Heart left ventricle (tissue), 16 donors: ENCODE data around the gene EEF2K. TPM values are rescaled to one million over a fixed set of nuclear protein-coding genes. Genes with fewer than 3 reads are reported as not detected.

Experiments used
- ATAC-seq, 4 donors: fragments of 200-7000 bp; cut with Tn5 transposase; one replicate each; pipeline ENCODE4 v1.9.1; 2020 to 2022; ENCODE audit warnings: moderate library complexity in 4 of 4, mild to moderate bottlenecking in 3 of 4, moderate number of reproducible peaks in 1 of 4
- DNase-seq, 5 donors: peaks; one replicate each; pipeline ENCODE4 v3.0.0-alpha.2; 2020
- H3K27ac ChIP-seq, 12 donors: fragments of 200-600 bp; sonication (generic) in 4 of 12; one replicate each; pipeline versions ENCODE4 v1.5.0 to v1.8.0; 2016 to 2022; ENCODE audit warnings: mild to moderate bottlenecking in 2 of 12
- H3K27me3 ChIP-seq, 9 donors: fragments of 200-600 bp; sonication (generic) in 2 of 9; one replicate each; pipeline versions ENCODE4 v1.5.1 to v1.8.0; 2016 to 2022; ENCODE audit warnings: mild to moderate bottlenecking in 3 of 9
- H3K36me3 ChIP-seq, 9 donors: fragments of 200-600 bp; sonication (generic) in 2 of 9; one replicate each; pipeline versions ENCODE4 v1.5.0 to v1.8.0; 2018 to 2022; ENCODE audit warnings: mild to moderate bottlenecking in 2 of 9
- H3K4me1 ChIP-seq, 12 donors: fragments of 200-600 bp; sonication (generic) in 4 of 12; one replicate each; pipeline versions ENCODE4 v1.5.0 to v1.8.0; 2016 to 2022; ENCODE audit warnings: mild to moderate bottlenecking in 3 of 12
- H3K4me3 ChIP-seq, 12 donors: fragments of 200-600 bp; sonication (generic) in 4 of 12; one replicate each; pipeline versions ENCODE4 v1.5.0 to v1.8.0; 2017 to 2022; ENCODE audit warnings: mild to moderate bottlenecking in 9 of 12, moderate library complexity in 4 of 12
- H3K9me3 ChIP-seq, 12 donors: fragments of 200-600 bp; sonication (generic) in 4 of 12; one replicate each; pipeline versions ENCODE4 v1.5.0 to v1.8.0; 2016 to 2022; ENCODE audit warnings: mild to moderate bottlenecking in 1 of 12
- POLR2A ChIP-seq, 2 donors: fragments of 450-650 bp; IDR thresholded peaks; one replicate each; pipeline ENCODE4 v1.6.1; 2017; ENCODE audit warnings: antibody characterized with exemption in 2 of 2, mild to moderate bottlenecking in 2 of 2, moderate library complexity in 2 of 2
- WGBS, 4 donors: extraction: QIAGEN DNeasy Blood & Tissue Kit in 2 of 4; methylation state at CpG; one replicate each; pipeline versions ENCODE4 v1.1.5 to v1.1.7; 2013 to 2018; 5-methylcytosine and 5-hydroxymethylcytosine counted together
- intact Hi-C, 10 donors: fragments of 100-400 bp; cut with DNase I; formaldehyde crosslinking; loops; one replicate each; pipeline versions ENCODE4 v1.11.1 to v1.14.2; 2022
- polyA plus RNA-seq, 2 donors: library from polyadenylated mRNA; stranded (reverse); fragments of 200-250 nt; gene quantifications; one replicate each; pipeline ENCODE4 v1.2.3, GENCODE V29; 2013
- total RNA-seq, 9 donors: library from RNA; depleted of rRNA in 2 of 9; stranded (reverse); fragments of >200 nt in 2 of 9; fragmentation: NEBNext Ultra II Directional in 3 of 9; extraction: Animal tissue kit (Norgen Biotek cat#: 25700) in 3 of 9; gene quantifications; one replicate each; pipeline versions ENCODE4 v1.1.0 to v1.2.4, GENCODE V29; 2016 to 2023
- TF ChIP-seq, protein P1 (sequence below), 12 donors: fragments of 200-600 bp; sonication (generic) in 4 of 12; IDR thresholded peaks; one replicate each; pipeline versions ENCODE4 v1.5.0 to v1.8.0; 2018 to 2022; ENCODE audit warnings: antibody characterized with exemption in 12 of 12, mild to moderate bottlenecking in 5 of 12
- donor health status: ischemic (EF 13 %, LVEDD 7.1; RV severe dilation, severe dysfunction).
- donor health status: healthy with polysubstance abuse.
- donor health status: DM: no; HTN: yes; CAD: no.
- donor health status: DM: no; HTN: no; CAD: no.
- donor health status: ischemic (EF 25% LVEDD 6.9; RV normal size, moderate dysfunction).
- donor health status: ischemic (EF 25% LVEDD 5.7; RV mildly dilated, moderate dysfunction).
- donor health status: healthy.
- donor health status: DM: yes; HTN: yes; CAD: no.
- donor health status: ischemic (EF 35%, LVEDD 5.7; RV mildly dilated, moderate dysfunction).
- donor health status: nonischemic (EF 11% LVEDD 7.7; RV severe dilation, severe dysfunction).
- donor health status: DM: yes; HTN: yes; CAD: no.
- donor health status: PGD.
- donor health status: ischemic (EF 29% LVEDD 5.4; RV normal size, mild dysfunction).
- donor health status: nonischemic (EF 23%, LVEDD 6.1; RV moderate dilation, normal function).

The EEF2K gene
- total and polyA plus RNA-seq, 11 donors: 8.3 to 33.6 (median 24.6) TPM

DNA sequence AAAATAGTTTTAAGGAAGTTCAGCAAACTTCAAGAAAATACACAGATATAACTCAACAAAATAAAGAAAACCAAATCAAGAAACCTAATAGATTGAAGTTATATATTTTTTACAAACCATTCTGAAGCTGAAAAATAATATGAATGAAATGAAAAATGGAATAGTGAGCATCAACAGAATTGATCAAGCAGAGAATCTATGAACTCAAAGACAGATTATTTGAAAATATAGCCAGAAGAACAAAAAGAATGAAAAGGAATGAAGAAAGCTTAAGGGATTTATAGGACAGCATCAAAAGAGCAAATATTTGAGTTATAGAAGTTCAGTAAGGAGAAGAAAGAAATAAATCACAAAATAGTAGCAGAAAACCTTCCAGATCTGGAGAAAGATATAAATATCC, 130.5 kb downstream of the EEF2K start:
- peaks cover 4 to 56% (median 47%) of the 10 kb centered on the region in 9 donors for H3K36me3 ChIP-seq
- intact Hi-C loops: no loop called here
- no peak for TF ChIP-seq POLR2A (IDR thresholded peaks at IDR 0.05)
- TF ChIP-seq, protein P1, sequence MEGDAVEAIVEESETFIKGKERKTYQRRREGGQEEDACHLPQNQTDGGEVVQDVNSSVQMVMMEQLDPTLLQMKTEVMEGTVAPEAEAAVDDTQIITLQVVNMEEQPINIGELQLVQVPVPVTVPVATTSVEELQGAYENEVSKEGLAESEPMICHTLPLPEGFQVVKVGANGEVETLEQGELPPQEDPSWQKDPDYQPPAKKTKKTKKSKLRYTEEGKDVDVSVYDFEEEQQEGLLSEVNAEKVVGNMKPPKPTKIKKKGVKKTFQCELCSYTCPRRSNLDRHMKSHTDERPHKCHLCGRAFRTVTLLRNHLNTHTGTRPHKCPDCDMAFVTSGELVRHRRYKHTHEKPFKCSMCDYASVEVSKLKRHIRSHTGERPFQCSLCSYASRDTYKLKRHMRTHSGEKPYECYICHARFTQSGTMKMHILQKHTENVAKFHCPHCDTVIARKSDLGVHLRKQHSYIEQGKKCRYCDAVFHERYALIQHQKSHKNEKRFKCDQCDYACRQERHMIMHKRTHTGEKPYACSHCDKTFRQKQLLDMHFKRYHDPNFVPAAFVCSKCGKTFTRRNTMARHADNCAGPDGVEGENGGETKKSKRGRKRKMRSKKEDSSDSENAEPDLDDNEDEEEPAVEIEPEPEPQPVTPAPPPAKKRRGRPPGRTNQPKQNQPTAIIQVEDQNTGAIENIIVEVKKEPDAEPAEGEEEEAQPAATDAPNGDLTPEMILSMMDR (IDR thresholded peaks at IDR 0.05): no peak
- ATAC-seq (no peak), DNase-seq (no peak)
- H3K4me3 ChIP-seq: no peak overlapping the region
- peaks cover 0 to 39% (median 10%) of the 10 kb centered on the region in 12 donors for H3K9me3 ChIP-seq
- no peaks in the 10 kb centered on the region for H3K27me3 ChIP-seq
- peaks cover 0 to 3% (median 0%) of the 10 kb centered on the region in 12 donors for H3K4me1 ChIP-seq
- H3K27ac ChIP-seq: no peak overlapping the region

DNA sequence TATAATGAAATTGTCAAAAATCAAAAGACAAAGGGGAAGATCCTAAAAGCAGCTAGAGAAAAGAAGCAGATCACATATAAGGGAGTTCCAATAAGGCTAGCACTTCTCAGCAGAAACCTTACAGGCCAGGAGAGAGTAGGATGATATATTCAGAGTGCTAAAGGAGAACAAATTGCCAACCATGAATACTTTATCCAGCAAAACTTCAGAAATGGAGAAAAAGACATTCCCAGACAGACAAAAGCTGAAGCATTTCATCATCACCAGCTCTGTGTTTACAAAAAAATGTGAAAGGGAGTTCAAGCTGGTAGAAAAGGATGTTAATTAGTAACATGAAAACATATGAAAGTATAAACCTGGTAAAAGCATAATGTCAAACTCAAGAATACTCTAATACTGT, 131.0 kb downstream of the EEF2K start:
- no peak overlapping the region for H3K4me3 ChIP-seq
- peaks cover 0 to 39% (median 10%) of the 10 kb centered on the region in 12 donors for H3K9me3 ChIP-seq
- peaks cover 4 to 52% (median 43%) of the 10 kb centered on the region in 9 donors for H3K36me3 ChIP-seq
- peaks cover 0 to 3% (median 0%) of the 10 kb centered on the region in 12 donors for H3K4me1 ChIP-seq
- no peak for ATAC-seq
- no peak for DNase-seq
- TF ChIP-seq, protein P1 (IDR thresholded peaks at IDR 0.05): no peak
- no peak for TF ChIP-seq POLR2A (IDR thresholded peaks at IDR 0.05)
- intact Hi-C loops: no loop called here
- no peak overlapping the region for H3K27ac ChIP-seq
- no peaks in the 10 kb centered on the region for H3K27me3 ChIP-seq

DNA sequence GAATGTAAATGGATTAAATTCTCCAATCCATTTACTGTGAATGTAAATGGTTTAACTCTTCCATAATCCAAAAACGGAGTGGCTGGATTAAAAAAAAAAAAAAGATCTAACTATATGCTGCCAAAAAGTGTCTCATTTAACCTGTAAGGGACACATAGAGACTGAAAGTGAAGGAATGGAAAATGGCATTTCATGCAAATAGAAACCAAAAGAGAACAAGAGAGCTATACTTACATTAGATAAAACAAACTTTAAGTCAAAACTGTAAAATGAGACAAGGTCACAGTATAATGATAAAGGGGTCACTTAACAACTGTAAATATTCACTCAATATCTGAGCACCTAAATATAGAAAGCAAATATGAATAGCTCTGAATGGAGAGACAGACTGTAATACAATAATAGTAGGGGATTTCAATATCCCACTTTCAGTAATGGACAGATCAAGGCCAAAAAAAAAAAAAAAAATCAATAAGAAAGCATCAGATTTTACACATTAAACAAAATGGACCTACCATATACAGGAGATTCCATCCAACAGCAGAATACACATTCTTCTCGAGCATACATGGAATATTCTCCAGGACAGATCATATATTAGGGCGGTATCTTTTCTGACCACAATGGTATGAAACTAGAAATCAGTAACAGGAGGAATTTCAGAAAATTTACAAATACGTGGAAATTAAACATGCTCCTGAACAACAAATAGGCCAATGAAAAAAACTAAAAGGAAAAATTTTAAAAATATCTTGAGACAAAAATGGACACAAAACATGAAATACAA, 132.0 kb downstream of the EEF2K start:
- TF ChIP-seq, protein P1 (IDR thresholded peaks at IDR 0.05): no peak
- no peak for TF ChIP-seq POLR2A (IDR thresholded peaks at IDR 0.05)
- no peak overlapping the region for H3K4me3 ChIP-seq
- intact Hi-C loops: no loop called here
- ATAC-seq: no peak
- H3K27ac ChIP-seq: no peak overlapping the region
- no peak for DNase-seq
- peaks cover 4 to 51% (median 34%) of the 10 kb centered on the region in 9 donors for H3K36me3 ChIP-seq
- H3K9me3 ChIP-seq: peaks cover 0 to 39% (median 10%) of the 10 kb centered on the region in 12 donors
- WGBS, 4 donors: 97 to 99% (median 98%) methylated on average over 4 of the region's 4 CpGs
- peaks cover 0 to 3% (median 0%) of the 10 kb centered on the region in 12 donors for H3K4me1 ChIP-seq
- H3K27me3 ChIP-seq: no peaks in the 10 kb centered on the region

Other genes starting within 250 kb of the EEF2K start
- not detected for gene PDZD9, start 205.2 kb upstream of the EEF2K start, total RNA-seq
- not detected for gene PDZD9, start 205.2 kb upstream of the EEF2K start, polyA plus RNA-seq
- 10 to 100 TPM in 6 of 9 donors, 1 to 10 TPM in 3; 8.7 to 15.0 (median 11.7) TPM for gene MOSMO, start 198.2 kb upstream of the EEF2K start, total RNA-seq
- gene MOSMO, start 198.2 kb upstream of the EEF2K start, polyA plus RNA-seq: 10 to 100 TPM in 1 of 2 donors, 1 to 10 TPM in 1; 8.8 to 12.4 TPM
- gene VWA3A, start 113.7 kb upstream of the EEF2K start, total RNA-seq: 1 to 10 TPM in 1 of 9 donors, under 1 TPM in 7, not detected in 1; 0.23 to 1.3 (median 0.58) TPM
- gene VWA3A, start 113.7 kb upstream of the EEF2K start, polyA plus RNA-seq: under 1 TPM; 0.03 to 0.65 TPM
- not detected for gene SDR42E2, start 43.8 kb upstream of the EEF2K start, total RNA-seq
- gene SDR42E2, start 43.8 kb upstream of the EEF2K start, polyA plus RNA-seq: not detected
- 10 to 100 TPM; 27.7 to 72.6 (median 31.3) TPM for gene POLR3E, start 91.1 kb downstream of the EEF2K start, total RNA-seq
- 10 to 100 TPM; 15.2 to 36.0 TPM for gene POLR3E, start 91.1 kb downstream of the EEF2K start, polyA plus RNA-seq
- 10 to 100 TPM in 1 of 9 donors, 1 to 10 TPM in 8; 4.7 to 12.4 (median 6.0) TPM for gene CDR2, start 168.3 kb downstream of the EEF2K start, total RNA-seq
- gene CDR2, start 168.3 kb downstream of the EEF2K start, polyA plus RNA-seq: 1 to 10 TPM; 3.7 to 8.4 TPM